Fibroblast of skin of left quadriceps (primary cell): ENCODE measurements around the gene INAFM2.
A peak's percentile ranks its signal among the peaks of the same experiment; 100 is the strongest.

Experiments used
- DNase-seq, 2 experiments: peaks; one replicate each; pipeline ENCODE4 v3.0.0-alpha.2; 2013; ENCODE audit warnings: low read depth in 2 of 2

INAFM2 gene

GRCh38 chr15:40306908-40307307 is 16.6 kb upstream of the INAFM2 start:
- no peak for DNase-seq

GRCh38 chr15:40307421-40308211 is 15.9 kb upstream of the INAFM2 start, which contains the start of gene PLCB2:
Gene PLCB2 (minus strand): TSS chr15:40307935. CDS start chr15:40307672, 263 bp downstream.
- DNase-seq: no peak

- no peak for DNase-seq
Observed at GRCh38 chr15:40309344-40309862, 14.1 kb upstream of the INAFM2 start.

GRCh38 chr15:40310001-40310959 is 13.2 kb upstream of the INAFM2 start:
- no peak for DNase-seq

- no peak for DNase-seq
Observed at GRCh38 chr15:40310993-40311392, 12.5 kb upstream of the INAFM2 start.

GRCh38 chr15:40312370-40313158 is 10.9 kb upstream of the INAFM2 start:
- DNase-seq: no peak

- no peak for DNase-seq
Observed at GRCh38 chr15:40313531-40314398, 9.7 kb upstream of the INAFM2 start.

- DNase-seq: no peak
Observed at GRCh38 chr15:40314723-40315276, 8.7 kb upstream of the INAFM2 start.

GRCh38 chr15:40316931-40317330 is 6.6 kb upstream of the INAFM2 start:
- DNase-seq: no peak

GRCh38 chr15:40317580-40317979 is 5.9 kb upstream of the INAFM2 start:
- no peak for DNase-seq

- no peak for DNase-seq
Observed at GRCh38 chr15:40320409-40320808, 3.1 kb upstream of the INAFM2 start.

GRCh38 chr15:40320931-40321371 is 2.5 kb upstream of the INAFM2 start:
- DNase-seq: no peak

- DNase-seq: no peak
Observed at GRCh38 chr15:40322531-40323238, 807 bp upstream of the INAFM2 start.

- no peak for DNase-seq
Observed at GRCh38 chr15:40323953-40324937, 753 bp downstream of the INAFM2 start.

- DNase-seq: no peak
Observed at GRCh38 chr15:40325188-40325587, 1.7 kb downstream of the INAFM2 start.

- no peak for DNase-seq
Observed at GRCh38 chr15:40325700-40326099, 2.2 kb downstream of the INAFM2 start.

- DNase-seq: no peak
Observed at GRCh38 chr15:40327457-40327856, 4.0 kb downstream of the INAFM2 start.

GRCh38 chr15:40328176-40328575 is 4.7 kb downstream of the INAFM2 start:
- DNase-seq: peak in 1 of 2 experiments; percentile 42
